GM18951 (cell line): ENCODE data around the gene PSMG4.

ENCODE experiments used
- POLR2A ChIP-seq: IDR thresholded peaks from 4 replicates; pipeline ENCODE4 v1.6.1; 2011; ENCODE audit warnings: mild to moderate bottlenecking; ENCODE audit not compliant: insufficient read length, insufficient read depth; ENCODE audit errors: extremely low read depth
- in situ Hi-C: fragments of 300-500 bp; cut with MboI; formaldehyde crosslinking; loops from one replicate; pipeline ENCODE4 v1.12.0; 2022; ENCODE audit warnings: low sequenced_read_pairs, mixed read lengths, inconsistent platforms; ENCODE audit not compliant: unreplicated experiment

Gene PSMG4

GRCh38 chr6:3226481-3227362 is 32.0 kb upstream of the PSMG4 start:
- no peak for TF ChIP-seq POLR2A
- in situ Hi-C loops, result no loop called here

GRCh38 chr6:3227363-3228045 is 31.2 kb upstream of the PSMG4 start, which contains the start of gene TUBB2B:
TUBB2B (minus strand) TSS chr6:3227653; CDS start chr6:3227543, 110 bp downstream.
- in situ Hi-C loops, result no loop called here
- no peak for TF ChIP-seq POLR2A

DNA sequence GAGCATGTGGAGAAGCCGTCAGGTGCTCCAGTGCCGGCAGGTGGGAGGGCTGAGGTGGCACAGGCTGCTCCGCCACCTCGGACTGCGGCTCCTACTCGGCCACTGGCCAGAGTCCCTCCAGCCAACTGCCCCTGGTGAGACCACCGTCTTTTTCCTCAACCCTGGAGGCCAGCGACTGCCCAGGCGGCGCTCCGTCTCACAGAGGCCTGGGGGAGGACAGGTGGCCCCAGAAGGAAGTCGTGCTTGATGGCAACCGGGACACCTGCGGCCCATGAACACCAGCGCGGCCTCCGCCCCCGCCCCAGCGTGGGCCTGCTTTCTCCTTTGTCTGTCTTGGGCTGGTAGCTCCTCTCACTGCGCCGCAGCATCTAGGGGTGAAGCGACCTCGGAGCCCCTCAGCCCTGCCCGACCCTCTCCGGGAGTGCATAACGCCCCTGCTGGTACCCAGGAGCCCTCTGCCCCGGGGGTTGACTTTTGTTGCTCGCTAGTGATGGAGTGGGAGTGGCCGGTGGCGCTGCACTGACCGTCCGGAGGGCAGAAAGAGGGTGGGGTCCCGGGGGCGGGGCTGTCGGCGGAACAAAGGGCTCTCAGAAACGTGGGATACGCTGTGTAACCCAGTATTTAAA is 30.6 kb upstream of the PSMG4 start:
- in situ Hi-C loops, result no loop called here
- TF ChIP-seq POLR2A, result no peak

DNA sequence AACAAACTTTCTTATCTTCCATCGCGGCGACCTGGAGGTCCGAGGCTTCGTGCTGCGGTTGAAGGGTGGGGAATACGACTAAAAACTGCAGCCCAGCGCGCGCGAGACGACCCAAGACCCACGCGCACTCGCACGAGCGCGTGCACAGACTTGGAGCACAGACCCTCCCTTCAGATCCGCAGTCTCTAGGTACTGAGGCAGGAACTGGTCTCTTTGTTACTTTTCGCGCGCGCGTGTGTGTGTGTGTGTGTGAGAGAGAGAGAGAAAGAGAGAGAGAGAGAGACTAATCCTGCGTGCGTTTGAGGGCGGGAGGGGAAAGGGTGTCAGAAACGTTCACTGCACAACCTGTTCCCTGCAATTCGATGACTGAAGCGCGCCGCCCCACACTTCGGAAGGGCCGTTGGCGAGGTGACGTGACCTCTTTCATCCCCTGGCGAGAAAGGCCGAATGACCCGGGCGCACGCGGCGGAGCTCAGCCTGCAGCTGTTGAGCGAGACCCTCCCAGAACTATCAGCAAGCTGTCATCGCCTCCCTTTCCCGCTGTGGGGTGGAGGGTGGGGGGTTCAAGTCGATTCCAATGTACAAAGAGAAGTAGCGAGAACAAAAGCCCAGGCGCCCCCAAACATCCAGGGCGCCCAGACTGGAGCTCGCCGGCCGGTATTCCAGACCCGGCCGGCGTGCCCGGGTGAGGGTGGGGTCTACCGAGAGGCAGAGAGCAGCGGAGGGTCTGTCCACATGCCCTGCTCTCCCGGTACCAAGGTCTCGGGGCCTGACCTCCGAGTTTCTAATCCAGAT is 29.8 kb upstream of the PSMG4 start:
- TF ChIP-seq POLR2A, result no peak
- in situ Hi-C loops, result no loop called here

DNA sequence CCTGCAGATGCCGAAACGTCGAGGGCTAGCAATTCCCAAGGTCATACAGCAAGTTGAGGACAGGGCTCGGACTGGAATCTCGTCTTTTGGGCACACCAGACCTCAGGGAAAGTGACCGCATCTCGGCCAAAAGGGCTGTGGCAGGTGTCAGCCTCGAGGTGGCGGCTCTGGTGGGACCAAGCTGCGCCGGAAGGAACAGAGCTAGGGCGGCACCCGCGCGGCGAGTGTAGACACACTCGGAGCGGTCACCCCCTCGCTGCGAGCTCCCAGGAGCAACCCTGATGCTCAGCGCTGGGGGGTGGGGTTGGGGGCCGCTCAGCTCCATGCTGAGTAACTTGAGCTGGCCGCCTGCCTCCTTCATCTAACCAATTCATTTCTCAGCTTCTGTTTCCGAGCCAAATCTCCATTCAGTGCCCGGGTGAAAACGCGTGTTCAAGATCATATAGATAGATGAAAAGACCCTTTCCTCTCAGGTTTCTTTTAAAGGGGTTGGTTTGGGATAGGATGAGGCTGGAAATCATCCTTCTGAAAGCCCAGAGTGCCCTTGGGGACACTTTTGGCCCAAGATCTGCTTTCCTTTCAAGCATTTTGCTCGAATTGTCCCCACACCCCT is 29.1 kb upstream of the PSMG4 start:
- TF ChIP-seq POLR2A, result no peak
- in situ Hi-C loops, result no loop called here

DNA sequence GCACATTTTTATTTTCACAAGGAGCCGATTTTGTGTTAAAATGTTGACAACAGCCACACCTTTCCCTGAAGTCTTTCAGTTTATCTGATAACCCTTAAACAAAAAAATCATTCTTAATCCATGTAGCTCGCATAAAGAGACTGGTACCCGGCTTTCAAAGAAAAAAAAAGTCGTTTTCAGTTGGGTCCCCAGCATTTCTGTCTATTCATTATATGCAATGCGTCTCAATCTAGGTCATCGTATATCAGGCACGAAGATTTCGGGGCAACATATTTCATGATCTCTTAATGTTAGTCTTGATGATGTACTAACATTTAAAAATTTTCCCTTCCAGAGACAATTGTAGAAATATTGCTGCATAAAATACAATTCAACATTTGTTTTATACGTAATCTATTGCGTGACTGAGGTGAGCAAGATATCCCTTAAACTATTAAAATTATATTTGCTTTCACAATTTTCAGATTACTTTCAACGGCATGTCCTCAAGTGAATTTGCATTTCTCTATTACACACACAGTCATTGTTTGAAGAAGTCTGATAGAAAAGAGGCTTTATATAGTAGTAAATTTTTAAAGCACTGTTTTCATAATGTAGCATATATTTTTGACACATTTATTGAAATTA is 28.4 kb upstream of the PSMG4 start:
- in situ Hi-C loops, result no loop called here
- no peak for TF ChIP-seq POLR2A

DNA sequence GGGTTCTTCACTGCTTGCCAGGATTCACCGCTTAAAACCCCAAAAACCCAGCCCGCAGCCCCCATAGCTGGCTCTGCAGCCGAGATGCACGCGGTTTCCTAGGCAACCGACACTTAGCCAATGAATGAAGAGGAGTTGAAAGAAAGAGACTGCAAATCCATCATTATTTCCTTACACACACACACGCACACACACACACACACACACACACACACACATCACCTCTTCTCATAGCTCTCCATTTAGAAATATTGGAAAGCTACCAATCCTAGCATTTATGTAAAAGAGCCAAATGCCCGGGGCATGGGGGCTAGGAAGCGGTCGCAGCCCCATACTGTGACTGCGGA is 27.9 kb upstream of the PSMG4 start:
- no peak for TF ChIP-seq POLR2A
- in situ Hi-C loops, result no loop called here

DNA sequence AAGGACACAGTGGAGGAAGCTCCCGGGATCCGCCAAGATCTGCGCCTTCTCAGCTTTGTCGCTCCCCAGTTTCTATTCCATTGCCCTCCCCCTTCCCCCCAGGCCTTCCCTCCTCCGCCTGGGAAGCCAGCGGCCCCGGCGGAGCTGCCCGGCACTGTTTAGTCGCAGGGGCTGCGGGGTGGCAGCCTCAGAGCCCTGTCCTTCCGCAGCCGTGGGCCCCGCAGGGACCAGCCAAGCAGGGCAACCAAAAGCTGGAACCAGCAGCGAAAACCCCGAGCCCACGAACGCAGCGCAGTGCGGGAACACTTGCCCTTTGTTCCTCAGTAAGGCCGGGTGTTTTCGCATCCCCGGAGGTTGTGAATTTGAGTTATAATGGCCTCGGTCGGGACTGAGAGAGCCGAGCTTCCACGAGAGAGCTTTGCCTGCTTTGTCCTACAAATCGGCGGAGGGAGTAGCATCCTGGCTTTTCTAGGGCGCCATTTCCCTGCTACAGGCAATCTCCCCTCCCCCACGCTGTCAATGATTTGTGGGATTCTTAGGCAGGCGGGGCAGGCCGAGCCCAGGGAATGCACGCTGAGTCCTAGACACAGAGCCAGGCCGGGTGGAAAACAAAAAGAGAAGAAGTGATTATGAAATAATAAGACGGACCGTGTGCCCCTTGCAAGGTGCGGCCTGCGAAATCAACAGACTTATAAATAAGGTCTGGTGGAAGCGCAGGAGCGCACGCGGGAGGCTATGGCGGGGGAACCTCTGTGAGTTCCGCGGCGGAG is 27.3 kb upstream of the PSMG4 start:
- no peak for TF ChIP-seq POLR2A
- in situ Hi-C loops, result no loop called here

DNA sequence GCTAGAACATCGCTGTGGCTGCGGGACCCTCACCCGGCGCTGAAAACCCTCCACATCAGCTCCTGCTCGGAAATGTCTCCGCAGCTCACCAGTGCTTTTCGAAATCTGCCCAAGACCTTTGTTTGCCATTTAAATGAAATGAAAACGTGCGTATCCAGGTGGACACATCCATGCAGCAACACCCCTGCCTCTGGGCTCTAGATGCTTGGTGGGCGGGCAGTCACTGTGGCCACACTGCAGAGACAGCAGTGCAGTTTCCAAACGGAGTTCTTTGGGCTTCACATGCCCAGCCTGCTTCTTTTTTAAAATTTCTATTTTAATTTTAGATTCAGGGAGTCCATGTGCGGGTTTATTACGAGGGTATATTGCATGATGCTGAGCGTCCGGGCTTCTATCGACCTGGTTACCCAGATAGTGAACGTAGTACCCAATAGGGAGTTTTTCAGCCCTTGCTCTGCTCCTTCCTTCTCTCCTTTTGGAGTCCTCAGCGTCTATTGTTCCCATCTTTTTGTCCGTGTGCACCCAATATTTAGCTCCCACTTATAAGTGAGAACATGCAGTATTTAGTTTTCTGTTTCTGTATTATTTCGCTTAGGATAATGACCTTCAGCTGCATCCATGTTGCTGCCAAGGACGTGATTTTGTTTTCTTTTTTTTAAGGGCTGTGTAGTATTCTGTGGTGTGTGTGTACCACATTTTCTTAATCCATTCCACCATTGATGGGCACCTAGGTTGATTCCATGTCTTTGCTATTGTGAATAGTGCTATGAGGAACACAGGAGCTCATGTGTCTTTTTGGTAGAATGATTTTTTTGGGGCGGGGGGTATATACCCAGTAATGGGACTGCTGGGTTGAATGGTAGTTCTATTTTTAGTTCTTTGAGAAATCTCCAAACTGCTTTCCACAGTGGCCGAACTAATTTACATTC is 26.5 kb upstream of the PSMG4 start:
- TF ChIP-seq POLR2A, result no peak
- in situ Hi-C loops, result no loop called here

DNA sequence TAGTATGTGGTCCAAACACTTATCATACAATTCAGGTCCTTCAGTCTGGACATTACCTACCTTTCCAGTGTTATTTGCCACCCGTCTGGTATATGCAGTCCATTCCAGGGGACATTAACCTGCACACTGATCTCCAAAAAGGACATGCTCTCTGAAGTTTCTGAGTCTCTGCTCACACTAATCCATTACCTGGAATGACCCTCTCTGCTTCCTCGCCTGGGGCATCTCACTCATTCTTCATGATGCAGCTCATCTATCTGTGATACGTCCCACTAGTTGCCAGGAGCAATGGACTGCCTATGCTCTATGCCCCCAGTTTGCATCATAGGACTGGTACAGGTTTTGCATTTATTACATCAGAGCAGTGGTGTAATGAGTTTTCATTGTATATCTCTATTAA is 25.4 kb upstream of the PSMG4 start:
- no peak for TF ChIP-seq POLR2A
- in situ Hi-C loops, result no loop called here

DNA sequence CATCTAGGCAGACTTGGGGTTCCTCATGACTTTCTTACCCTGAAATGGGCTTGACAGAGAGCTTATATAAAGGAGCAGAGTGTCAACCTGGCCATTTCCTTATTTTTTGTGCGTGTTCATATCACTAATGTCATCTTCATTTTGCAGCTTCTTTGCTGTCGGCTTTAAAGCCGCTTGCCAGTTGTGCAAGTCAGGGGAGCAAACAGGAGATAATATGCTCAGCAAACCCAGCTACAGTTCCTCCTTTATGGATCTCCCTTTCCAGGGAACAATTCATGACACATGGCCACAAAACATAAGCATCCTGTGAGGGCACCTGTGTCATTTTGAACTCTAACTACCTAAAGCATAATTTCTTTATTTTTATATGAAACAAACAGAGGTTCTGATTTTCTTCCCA is 24.8 kb upstream of the PSMG4 start:
- in situ Hi-C loops, result no loop called here
- TF ChIP-seq POLR2A, result no peak
